Bronchial epithelial cell (primary cell): Measurements from ENCODE around the gene ITPRID2. TPM values are rescaled to one million over a fixed set of nuclear protein-coding genes. Genes with fewer than 3 reads are reported as not detected.

ENCODE experiments used
- DNase-seq: peaks from one replicate; pipeline ENCODE4 v3.0.0-alpha.2; 2010; ENCODE audit warnings: low read depth
- FAIRE-seq: peaks from 2 replicates; lab custom pipeline; 2011; peaks lifted over from hg19 to GRCh38; lab: Jason Lieb, UNC
- H3K27me3 ChIP-seq: 2 replicates; pipeline ENCODE4 v1.5.1; 2011; ENCODE audit warnings: low read length; ENCODE audit not compliant: control insufficient read depth, insufficient read depth
- H3K36me3 ChIP-seq: 2 replicates; pipeline ENCODE4 v1.5.1; 2011; ENCODE audit warnings: low read length; ENCODE audit not compliant: control insufficient read depth, insufficient read depth
- H3K4me3 ChIP-seq: 2 replicates; pipeline ENCODE4 v1.5.1; 2011; ENCODE audit warnings: mild to moderate bottlenecking, low read depth, low read length, control low read depth
- total RNA-seq: library from RNA; depleted of rRNA; stranded (reverse); fragments of >200 nt; gene quantifications from 2 replicates; pipeline ENCODE4 v1.2.1, GENCODE V29; 2014
- TF ChIP-seq, protein P1 (sequence below): IDR thresholded peaks from 2 replicates; pipeline ENCODE4 v1.5.1; 2011; ENCODE audit warnings: mild to moderate bottlenecking, moderate library complexity, low read length, control low read depth, inconsistent platforms; ENCODE audit not compliant: insufficient read depth, severe bottlenecking

The ITPRID2 gene
- total RNA-seq, 1 donor from 2014 or later: 106 TPM

DNA sequence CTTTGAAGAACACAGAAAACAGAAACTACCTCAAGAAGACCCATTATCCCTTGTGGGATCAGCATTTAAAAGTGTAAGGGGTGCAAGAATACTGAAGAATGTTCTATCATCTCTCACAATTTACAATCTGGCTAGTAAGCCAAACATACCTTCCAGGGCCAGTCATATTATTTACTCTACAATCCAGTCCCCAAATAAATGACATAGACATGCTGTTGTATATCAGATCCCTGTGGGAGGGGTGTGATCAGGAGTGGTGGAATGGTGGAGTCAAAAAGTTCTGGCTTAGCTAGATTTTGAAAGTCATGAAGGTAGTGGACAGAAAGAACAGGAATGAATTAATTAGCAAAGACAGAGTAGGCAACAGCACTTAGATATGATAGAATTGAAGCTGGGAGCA is 1.8 kb upstream of the ITPRID2 start:
- TF ChIP-seq, protein P1, sequence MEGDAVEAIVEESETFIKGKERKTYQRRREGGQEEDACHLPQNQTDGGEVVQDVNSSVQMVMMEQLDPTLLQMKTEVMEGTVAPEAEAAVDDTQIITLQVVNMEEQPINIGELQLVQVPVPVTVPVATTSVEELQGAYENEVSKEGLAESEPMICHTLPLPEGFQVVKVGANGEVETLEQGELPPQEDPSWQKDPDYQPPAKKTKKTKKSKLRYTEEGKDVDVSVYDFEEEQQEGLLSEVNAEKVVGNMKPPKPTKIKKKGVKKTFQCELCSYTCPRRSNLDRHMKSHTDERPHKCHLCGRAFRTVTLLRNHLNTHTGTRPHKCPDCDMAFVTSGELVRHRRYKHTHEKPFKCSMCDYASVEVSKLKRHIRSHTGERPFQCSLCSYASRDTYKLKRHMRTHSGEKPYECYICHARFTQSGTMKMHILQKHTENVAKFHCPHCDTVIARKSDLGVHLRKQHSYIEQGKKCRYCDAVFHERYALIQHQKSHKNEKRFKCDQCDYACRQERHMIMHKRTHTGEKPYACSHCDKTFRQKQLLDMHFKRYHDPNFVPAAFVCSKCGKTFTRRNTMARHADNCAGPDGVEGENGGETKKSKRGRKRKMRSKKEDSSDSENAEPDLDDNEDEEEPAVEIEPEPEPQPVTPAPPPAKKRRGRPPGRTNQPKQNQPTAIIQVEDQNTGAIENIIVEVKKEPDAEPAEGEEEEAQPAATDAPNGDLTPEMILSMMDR: no peak
- FAIRE-seq: no peak
- Histone ChIP-seq H3K27me3 (no peaks in the 10 kb centered on the region), H3K4me3 (no peak overlapping the region), H3K36me3 (no peaks in the 10 kb centered on the region)
- no peak for DNase-seq

DNA sequence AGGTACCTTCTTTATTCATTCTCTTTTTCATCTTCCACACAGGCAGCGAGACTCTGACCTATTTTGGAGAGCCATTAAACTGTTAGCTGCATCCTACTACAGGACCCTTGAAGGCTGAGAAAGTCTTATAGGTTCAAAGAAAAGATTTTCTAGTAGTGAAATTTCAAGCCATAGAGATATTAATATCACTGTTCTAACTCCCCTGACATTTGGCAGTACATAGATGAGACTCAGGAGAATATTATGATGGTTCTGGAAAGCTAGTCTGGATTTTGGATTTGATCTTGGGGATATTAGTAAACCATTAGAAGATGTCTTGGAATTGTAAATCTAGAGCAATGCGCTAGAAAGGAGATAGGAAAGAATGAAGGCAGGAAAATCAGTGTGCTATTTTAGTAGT is 1.3 kb upstream of the ITPRID2 start:
- TF ChIP-seq, protein P1: no peak
- DNase-seq (no peak), FAIRE-seq (no peak)
- H3K36me3 ChIP-seq: no peaks in the 10 kb centered on the region
- no peak overlapping the region for H3K4me3 ChIP-seq
- no peaks in the 10 kb centered on the region for H3K27me3 ChIP-seq

DNA sequence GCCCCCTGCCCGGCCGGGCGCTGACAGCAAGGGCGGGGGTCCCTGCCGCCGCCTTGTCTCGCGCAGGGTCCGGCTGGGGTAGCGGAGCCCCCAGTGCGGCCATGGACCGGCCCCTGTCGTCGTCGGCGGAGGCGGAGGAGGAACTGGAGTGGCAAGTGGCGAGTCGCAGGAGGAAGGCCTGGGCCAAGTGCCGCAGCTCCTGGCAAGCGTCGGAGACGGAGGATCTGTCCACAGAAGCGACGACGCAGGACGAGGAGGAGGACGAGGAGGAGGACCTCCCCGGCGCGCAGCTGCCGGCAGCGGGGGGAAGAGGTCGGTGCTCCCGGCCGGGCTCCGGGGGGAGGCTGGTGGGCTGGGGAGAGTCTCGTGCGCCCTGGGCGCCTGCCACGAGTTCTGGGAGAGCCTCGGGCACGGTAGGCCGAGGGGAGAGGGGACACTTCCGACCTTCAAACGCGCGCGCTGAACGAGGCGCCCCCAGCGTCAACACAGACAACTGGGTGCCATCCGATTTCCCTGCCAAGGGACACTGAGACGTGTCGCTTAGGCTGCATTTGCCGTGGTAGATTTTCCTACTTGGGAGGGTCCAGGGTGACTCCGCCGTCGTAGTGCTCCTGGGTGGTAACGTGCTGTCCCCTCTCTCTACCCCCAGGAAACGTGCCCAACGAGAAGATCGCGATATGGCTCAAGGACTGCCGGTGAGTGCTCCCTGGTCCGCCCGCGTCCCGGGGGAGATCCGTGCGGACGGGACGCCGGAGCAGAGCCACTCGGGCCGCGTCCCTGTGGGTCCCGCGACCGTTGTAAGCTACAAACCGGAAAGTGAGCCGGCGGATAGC is 652 bp downstream of the ITPRID2 start:
- TF ChIP-seq, protein P1: peak; percentile 36
- FAIRE-seq (no peak), DNase-seq (peak; percentile 39)
- H3K36me3 ChIP-seq: no peaks in the 10 kb centered on the region
- no peaks in the 10 kb centered on the region for H3K27me3 ChIP-seq
- H3K4me3 ChIP-seq: peak overlapping the region; percentile 97

DNA sequence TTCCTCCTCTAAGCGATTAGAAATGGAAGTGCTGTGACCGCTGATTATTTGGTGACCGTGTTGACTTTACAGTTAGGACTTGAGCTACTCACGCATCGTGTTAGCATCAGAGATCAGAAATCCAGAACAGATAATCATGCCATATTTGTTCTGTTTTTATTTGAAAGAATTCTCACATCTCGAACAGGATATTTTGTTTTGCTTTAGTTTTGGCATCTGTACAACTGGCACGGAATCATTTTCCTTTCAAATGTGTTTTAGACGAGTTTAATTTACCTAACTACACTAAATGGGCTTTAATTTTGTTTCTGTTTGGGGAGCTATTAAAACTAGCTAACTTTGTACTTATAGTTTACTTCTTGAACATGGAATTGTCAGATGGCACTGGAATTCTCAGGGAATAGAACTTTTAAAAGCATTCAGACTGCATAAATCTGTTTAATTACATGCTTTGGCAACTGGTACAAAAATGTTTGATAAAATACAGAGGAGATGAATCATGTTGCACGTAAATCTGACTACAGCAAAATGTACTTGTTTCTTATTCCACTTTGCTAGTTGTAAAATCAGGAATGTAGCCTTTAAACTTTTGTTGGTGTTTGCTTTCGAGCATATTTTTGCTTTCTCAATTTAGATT is 1.4 kb downstream of the ITPRID2 start:
- DNase-seq (peak; percentile 63), FAIRE-seq (no peak)
- TF ChIP-seq, protein P1: no peak
- Histone ChIP-seq H3K27me3 (no peaks in the 10 kb centered on the region), H3K4me3 (peak overlapping the region; percentile 97), H3K36me3 (no peaks in the 10 kb centered on the region)

DNA sequence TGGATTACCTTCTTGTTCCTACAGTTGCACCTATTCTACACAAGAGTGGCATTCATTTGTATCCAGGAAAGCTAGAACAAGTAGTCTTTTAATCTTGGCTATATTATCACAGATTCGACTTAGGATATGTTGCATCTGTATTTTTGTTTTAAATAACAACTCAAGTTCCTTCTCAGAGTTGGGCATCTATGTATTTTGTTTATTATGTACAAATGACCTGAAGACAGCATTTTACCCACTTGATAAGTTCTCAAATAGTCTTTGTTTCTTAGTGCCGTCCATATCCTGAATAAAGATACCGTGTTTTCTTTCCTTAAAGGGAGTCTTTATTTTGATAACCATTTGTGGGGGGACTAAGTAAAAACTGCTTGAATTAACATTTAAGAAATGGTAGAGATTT is 2.9 kb downstream of the ITPRID2 start:
- FAIRE-seq: no peak
- DNase-seq: no peak
- TF ChIP-seq, protein P1: no peak
- Histone ChIP-seq H3K36me3 (no peaks in the 10 kb centered on the region), H3K27me3 (no peaks in the 10 kb centered on the region), H3K4me3 (peak overlapping the region; percentile 9)
